Activated CD8-positive, alpha-beta memory T cell treated with anti-CD3 and anti-CD28 coated beads for 4 hours (primary cell): ENCODE data around the gene LGMN.

Experiments used
- DNase-seq, 2 donors: peaks; one replicate each; pipeline ENCODE4 v3.0.0-alpha.2; 2020; ENCODE audit warnings: low read depth in 2 of 2

Gene LGMN

DNA sequence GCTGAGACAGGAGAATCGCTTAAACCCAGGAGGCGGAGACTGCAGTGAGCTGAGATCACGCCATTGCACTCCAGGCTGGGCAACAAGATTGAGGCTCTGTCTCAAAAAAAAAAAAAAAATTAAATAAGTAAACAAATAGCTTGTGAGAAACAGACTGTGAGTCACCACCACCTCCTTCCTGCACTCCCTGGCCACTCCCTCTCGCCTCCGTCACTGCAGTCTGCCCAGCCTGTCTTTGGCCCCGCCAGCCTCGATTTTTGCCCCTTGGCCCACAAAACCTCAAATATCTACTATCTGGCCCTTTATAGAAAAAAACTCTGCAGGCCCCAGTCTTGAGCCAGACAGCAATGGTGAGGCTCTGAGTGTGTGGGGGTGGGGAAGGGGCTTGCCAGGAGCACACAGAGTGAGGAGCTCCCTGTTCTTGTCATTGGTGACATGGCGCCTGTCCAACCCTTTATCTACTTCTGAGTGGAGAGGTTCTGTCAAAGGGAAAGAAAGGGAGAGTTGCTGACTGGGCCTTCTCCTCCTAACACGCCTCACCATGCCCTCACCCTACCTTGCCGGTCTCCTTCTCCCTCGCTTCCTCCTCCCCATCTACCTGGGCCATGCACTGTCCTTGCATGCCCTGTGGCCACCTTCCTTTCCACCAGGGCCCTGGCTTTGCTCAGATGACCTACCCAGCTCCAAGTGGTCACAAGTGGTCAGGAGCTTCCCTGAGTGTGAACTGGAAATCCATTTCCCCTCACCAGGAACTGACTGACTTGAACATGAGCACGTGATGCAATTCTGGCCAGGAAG is 22.1 kb downstream of the LGMN start:
- DNase-seq: no peak

DNA sequence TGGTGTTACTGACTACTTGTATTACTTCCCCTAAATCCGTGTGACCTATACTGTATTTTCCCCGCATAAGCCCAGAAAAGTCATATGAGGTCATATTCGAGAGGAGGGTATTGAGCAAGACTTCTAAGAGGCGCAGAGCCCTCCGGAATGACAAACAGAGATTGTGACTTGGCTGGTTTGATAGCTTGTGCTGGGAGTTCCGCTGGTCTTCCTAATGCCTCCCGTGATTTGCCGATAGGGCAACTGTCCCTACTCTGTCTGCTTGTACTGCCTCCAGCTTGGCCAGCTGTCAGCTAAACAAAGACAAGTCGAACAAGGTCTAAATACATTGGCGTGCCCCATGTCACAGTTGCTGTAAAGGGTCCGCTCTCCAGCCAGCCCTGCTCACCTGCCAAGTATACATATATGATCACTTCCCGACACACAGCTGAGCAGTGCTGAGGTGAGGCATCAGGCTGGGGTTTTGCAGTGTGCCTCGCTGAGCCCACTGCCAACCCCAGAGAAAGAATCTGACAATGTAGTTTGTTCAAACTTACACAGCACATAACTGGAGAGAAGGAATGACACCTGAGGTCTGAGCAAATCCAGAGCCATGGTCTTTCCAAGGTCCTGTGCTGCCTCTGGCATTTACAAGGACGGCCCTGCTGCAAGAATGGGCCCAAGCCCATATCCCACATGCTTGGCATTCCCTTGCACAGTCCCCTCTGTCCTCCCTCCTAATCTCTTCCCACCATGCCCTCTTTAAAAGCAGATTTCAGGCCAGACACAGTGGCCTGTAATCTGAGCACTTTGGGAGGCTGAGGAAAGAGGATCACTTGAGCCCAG is 23.7 kb downstream of the LGMN start:
- no peak for DNase-seq

DNA sequence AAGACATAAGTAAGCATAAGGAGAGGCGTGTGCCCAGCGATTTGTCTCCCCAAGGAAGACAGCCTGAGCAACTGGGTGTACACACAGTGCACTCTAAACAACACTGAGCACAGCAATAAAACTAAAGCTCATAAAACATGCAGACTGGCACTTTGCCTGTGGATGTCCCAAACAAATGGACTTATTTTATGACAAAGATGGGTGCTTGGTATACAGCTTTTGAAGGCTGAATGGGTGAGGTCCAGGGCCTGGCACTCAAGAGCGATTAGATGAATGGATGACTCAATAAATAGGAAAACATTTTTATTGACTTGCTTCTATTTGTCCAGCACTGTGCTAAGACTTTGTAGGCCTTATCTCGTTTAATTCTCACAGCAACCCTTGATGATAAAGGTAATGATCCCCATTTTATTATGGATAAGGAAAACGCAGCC is 28.5 kb downstream of the LGMN start:
- DNase-seq: no peak

DNA sequence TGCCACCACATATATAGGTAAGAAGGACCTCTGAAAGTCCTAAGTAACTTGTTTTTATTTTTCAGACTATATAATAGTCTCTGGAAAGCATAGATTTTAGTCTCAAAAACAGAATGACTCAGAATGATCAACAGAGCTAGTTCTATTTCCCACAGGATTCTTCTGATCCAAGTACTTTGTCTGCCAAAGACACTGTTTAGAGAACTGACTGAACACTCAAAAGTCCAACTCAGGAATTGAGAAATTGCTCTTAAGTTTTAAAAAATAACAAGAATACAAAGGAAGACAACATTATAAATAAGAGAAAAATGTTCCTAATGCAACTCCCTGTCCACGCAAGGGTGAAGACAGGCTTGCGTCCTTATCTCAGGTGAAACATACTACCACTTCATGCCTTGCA is 29.0 kb downstream of the LGMN start:
- DNase-seq: no peak

DNA sequence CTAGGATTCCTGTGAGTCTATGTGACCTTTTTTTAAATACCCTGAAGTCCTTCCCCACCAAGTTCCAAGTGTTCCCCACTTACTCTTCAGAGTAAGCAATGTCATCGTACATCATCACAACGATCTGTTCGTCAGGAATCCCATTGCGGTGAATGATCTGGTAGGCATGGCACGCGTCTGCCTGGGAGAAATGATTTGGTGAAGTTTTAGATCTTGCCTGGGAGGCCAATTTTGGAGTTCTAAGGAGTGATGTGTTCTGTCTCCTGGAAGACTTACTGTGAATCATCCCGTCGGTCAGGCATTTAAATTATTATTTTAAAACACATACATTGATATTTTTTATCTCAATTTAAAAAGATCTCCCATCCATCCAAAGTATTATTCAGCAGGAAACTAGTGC is 29.8 kb downstream of the LGMN start:
- DNase-seq: no peak

DNA sequence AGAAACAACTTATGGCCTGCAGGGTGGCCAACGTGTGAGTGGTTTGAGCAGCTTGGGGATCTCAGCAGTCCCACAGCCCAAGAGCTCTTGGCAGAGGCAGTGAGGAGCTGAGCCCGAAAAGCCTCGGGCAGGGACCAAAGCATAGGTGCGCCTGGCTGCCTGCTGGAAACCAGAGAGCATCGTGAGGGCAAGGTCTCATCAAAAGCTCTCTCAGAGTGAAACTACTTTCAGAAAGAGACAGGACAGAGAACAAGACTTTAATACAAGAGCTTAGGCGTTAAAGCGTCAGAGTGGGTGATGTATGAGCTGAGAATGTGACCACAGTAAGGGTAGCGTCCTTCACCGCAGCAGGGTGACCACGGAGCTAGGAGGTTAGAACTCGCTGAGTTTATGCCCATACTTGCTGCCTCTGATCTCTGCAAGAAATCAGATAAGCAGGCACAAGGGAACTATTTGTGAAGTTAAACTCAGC is 30.8 kb downstream of the LGMN start:
- no peak for DNase-seq

DNA sequence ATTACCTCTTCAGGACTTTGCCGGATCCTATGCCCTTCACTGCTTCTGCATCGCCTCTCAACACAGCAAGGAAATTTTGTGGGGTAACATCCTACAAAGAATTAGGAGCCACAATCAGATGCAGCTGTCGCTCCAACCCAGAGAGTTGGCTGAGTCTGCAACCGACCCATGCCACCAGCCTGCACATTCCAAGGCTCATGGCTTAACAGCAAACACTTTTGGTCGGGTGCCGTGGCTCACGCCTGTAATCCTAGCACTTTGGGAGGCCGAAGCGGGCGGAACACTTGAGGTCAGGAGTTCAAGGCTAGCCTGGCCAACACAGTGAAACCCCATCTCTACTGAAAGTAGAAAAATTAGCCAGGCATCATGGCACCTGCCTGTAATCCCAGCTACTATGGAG is 32.3 kb downstream of the LGMN start:
- DNase-seq: no peak

DNA sequence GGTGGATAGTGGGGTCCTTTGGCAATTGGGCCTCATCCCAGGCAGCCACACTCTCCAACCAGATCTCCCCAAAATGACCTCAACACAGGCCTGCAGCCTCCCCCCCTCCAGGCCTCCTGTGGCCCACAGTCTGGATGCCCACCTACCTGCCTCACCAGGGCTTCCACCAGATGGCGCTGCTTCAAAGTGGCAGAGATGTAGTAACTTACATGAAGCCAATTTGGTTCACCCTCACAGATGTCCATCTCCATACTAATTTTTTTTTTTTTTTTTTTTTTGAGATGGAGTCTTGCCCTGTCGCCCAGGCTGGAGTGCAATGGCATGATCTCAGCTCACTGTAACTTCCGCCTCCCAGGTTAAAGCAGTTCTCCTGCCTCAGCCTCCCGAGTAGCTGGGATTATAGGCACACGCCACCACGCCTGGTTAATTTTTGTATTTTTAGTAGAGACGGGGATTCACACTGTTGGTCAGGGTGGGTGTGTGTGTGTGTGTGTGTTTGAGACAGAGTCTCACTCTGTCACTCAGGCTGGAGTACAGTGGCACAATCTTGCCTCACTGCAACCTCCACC is 33.6 kb downstream of the LGMN start:
- peak; percentile 62 to 63 for DNase-seq

DNA sequence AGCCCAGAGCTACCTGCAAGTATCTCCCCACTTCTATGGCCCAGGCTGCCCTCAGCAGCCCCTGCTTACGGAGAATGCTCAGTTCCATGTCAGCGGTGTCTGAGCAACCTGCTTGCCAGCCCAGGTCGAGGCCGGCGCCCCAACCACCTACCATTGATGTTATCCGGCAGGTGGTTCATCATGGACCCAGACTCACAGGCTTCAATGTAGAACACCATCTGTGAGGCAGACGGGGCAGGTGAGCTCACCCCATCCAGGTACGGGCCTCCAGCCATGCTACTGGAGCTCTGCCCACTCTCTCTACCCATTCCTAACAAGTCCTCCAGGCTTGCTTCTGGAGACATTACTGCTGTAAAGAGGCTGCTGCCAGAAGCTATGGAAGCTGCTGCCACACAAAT is 35.8 kb downstream of the LGMN start:
- no peak for DNase-seq

DNA sequence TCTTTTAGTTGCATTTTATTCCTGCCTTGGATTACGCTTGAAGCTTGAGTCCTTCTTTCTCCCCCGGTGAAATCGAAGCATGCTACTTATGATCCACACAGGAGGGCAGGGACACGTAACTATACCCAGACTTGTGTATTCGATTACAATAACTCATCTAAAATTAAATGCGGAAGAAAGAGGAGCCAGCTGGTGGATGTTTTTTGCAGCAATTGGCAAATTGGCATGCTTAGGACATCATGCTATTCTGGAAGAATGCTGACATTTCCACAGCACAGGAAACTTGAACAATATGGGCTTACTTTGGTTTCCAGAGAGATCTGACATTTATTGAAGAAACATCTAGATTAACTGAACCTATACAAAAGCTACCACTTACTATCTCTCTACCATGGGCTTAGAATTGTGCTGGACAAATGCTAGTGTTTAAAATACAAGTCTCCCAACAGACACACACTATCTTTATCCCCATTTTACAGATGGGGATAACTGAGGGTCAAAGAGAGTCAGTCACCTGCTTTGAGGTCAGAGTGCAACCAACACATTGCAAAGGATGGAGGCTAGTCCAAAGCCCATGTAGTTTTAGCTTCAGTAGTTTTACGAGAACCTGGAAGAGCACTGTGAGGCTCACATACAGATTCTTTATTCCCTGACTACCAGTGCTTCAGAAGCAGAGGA is 36.3 kb downstream of the LGMN start:
- DNase-seq: no peak

DNA sequence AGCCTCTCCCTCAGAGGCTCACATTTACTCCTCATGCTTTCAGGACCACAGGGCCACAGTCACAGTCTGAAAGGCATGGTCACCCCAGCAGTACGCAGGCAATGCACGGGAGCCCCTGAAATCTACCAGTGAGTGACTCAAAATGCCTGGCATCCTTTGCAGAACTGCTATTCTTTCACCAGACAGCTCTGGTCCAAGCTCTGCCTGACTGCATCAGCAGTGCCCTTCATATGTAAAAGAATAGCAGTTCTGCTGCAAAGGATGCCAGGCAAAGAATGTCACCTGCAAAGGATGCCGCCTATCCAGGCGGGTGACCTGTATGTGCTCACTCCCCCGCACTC is 38.5 kb downstream of the LGMN start:
- DNase-seq: no peak

DNA sequence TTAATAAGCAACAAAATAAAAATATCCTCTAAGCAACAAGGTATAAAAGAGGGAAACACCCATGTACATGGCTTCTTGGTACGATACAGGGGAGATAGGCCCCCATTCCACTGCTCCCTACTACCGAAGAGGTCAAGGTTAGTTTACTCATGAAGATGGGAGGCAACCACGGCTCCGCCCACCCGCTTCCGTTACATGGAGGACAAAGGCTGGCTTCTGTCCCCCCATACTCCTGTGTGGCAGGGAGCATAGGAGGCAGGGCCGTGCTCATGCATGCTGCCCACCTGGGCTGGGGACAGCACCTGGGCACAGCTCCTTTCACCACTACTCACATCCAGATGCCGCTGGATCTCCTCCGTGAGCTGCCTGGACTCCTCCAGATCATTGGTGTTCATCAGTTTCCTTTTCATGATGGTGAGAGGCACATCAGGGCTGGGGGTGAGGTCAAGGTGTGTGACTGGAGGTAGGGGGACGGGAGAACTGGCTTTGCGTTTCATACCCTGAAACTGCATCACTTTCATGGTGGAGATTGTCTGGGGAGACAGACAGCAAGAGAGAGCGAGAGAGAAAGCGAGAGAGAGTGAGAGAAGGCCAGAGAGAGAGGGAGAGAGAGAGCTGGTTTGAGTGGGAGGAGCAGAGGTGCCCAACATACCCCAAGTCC is 39.0 kb downstream of the LGMN start:
- DNase-seq: no peak

DNA sequence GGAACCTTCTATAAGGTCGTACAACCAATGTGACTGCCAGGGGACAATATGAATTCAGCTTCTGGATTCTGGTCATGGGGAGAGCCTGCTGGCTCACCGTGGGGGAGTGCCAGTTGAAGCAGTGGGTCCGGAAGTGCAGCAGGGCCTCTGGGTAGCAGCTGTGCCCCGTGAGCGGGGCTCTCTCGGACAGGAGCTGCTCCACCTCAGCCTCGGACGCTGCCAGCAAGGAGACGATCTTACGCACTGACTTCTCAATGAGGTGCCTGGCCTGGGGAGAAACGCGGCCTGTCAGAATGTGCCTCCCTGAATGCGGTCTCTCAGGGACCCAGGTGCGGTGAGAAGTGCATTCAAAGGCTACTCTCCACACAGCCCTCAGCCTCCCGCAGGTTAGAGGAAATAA is 42.0 kb downstream of the LGMN start:
- no peak for DNase-seq

DNA sequence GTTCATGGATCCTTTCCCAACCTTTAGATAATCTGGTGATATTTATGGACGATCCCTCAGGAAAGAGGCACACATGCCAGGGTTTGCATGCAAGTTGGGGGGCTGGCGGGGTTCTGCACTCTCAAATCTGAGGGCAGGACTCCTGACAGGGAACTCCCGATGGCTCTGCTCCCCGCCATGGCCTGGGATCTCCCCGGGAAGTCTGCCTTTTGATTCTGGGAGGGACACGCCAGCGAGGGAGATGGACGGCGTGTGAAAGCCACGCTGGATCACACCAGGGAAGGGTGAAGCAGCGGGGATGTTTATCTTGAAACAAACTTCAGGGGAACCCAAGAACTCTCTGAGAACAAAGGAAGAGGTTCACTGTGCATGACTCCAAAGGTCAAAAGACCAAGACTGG is 43.6 kb downstream of the LGMN start:
- no peak for DNase-seq

DNA sequence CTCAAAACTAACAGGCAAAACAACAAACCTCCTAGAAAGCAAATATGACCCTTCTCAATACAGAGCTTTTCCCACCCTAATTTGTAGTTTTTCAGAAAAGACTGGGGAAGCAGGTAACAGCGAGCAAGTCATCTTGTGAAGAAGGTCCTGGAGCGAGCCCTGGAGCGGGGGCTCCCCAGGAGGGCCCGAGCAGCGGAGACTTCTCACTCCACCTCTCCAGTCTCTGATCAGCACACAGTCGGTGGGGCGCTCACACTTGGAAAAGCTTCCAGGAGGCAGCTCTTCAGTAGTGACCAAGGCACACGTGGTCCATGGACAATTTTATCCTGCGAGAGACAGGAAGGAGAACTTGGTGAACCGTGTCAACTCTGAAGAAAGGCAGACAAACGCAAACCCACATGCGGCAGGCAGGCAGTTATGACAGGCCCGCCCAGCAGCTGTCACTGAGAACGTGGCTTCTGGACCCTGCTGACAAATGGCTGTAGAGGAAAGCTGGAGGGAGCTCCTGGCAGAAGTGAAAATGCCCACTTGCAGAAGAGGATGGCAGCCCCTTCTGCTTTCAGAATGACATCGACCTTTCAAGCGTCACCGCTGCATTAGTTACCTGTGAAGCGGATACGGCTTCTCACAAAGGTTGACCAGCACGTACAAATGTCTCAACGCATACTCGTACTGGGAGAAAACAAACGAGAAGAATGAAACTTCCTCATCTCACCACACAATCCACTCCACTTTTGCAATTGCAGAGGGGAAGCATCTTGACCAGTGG is 44.2 kb downstream of the LGMN start:
- no peak for DNase-seq

DNA sequence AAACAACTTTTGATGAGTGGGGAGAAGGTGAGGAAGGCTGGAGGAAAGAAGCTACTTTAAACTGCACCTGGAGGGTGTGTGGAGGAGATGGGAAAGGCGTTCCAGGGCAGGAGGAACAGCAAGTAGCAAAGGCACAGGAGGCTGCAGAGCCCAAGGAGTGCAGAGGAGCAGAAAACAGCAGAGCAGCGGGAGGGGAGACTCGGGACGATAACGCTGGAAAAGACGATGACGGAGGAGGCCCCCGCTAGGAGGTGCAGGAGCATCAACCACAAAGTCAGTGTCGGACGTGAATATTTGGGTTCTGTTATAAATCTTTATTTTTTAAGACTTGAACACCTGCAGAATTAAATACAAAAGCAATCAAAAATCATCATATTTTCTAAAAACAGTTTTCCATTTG is 44.9 kb downstream of the LGMN start:
- no peak for DNase-seq

DNA sequence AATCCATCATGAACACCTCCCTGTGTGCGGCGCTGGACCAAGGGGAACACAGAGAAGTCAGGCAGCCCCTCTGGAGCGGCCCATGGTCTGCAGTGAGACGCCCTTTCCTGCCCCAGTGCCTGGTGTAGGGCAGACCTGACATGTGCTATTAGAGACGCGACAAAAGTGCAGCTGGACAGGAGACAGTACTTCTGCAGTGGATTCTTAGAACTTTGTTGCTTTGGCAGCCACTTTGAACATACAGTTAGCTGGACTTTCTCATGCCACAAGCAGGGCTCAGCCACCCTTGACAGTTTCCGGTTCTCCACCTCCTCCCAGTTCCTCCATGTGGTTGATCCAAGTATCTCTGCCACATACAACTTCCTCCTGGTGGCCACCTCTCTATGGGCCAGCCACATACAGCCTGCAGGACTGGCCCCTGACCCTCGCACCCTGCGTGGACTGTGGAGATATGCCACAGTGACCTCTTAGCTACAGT is 45.9 kb downstream of the LGMN start:
- DNase-seq: no peak

DNA sequence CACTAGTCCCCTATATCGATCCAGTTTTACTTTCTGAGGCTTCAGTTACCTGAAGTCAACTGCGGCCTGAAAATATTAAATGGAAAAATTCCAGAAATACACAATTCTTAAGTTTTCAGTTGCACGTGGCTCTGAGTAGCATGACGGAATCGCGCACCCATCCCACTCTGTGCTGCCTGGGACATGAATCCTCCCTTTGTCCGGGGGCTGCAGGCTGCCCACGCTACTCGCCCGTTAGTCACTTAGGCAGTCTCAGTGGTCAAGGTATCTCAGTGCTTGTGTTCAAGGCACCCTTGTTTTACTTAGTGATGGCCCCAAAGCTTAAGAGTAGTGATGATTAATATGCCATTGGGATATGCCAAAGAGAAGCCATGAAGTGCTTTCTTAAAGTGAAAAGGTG is 46.6 kb downstream of the LGMN start:
- no peak for DNase-seq

DNA sequence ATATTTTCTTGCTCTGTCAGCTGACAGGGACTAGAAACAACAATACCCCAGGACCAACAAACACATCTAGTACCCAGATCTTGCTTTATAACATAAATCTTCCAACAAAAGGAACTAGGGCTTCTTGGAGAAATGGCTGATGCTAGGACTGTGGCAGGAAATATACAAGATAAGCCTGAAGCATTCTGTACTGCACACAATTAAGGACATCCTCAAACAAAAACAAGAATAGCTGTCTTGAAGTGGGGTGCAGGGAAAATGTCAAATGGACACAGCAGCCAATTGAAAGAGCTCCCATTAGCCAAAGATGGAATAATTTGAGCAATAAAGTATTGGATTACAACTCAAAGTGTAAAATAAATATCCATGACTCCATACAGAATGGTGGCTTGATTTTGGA is 50.0 kb downstream of the LGMN start:
- no peak for DNase-seq

DNA sequence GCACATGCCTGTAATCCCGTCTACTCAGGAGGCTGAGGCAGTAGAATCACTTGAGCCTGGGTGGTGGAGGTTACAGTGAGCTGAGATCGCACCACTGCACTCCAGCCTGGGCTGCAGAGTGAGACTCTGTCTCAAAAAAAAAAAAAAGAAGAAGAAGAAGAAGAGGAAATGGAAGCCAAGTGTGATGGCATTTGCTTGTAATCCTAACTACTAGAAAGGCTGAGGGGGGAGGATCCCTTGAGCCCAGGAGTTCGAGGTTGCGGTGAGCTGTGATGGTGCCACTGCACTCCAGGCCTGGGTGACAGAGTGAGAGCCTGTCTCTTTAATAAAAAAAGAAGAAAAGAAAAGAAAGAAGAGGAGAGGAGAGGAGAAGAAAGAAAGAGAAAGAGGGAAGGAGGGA is 52.1 kb downstream of the LGMN start:
- DNase-seq: no peak

DNA sequence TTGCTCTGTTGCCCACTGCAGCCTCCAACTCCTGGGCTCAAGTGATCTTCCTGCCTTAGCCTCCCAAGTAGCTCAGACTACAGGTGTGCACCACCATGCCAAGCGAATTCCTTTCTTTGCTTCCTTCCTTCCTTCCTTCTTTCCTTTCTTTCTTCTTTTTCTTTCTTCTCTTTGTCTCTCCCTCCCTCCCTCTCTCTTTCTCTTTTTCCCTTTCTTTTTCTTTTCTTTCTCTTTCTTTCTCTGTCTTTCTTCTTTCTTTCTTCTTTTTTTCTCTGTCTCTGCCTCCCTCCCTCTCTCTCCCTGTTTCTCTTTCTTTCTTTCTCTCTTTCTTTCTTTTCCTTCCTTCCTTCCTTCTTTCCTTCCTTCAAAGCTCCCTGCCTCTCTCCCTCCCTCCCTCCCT is 52.9 kb downstream of the LGMN start:
- no peak for DNase-seq
